ENCODE measurements around the gene ZNF644.

The ZNF644 gene

DNA sequence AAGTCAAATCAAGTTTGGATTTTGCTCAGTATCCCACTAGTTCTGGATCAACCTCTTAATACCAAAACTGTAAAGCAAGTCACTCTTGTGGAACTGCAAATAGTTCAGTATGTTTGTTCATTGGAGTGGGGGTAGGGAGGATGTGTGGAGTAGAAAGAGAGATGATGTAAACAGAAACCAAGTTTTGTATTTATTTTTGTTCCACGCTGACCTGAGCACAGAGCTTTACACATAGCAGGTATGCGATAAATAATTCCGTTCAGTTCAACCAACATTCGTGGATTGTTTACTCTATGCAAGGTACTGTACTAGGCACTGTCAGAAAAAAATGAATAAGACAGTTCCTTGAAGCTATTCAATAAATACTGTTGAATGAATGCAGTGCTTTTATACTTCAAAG is 4.5 kb upstream of the ZNF644 start:
- in situ Hi-C loops (cut with MboI; ENCODE audit: low pct_unique_long_range_greater_than_20kb, low sequenced_read_pairs), result no loop called here
- DNase-seq, result no peak

DNA sequence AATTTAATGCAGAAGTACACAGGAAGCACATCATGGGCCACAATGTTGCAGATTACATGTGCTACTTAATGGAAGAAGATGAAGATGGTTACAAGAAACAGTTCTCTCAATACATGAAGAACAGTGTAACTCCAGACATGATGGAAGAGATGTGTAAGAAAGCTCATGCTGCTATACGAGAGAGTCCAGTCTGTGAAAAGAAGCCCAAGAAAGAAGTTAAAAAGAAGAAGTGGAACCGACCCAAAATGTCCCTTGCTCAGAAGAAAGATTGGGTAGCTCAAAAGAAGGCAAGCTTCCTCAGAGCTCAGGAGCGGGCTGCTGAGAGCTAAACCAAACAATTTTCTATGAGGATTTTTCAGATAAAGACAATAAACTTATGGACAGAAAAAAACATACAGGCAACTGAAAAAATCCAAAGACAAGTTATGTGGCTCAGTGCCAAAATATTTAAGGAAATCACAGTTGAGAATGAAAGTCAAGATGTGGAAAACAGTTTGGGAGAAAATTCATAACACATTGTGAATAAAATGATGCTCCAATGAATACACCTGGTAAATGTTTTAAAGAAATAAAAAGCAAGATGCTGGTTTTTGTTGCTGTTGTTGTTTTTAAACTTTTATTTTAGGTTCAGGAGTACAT is 2.8 kb upstream of the ZNF644 start:
- DNase-seq, result no peak
- in situ Hi-C loops (cut with MboI; ENCODE audit: low pct_unique_long_range_greater_than_20kb, low sequenced_read_pairs), result no loop called here

- in situ Hi-C loops (cut with MboI; ENCODE audit: low pct_unique_long_range_greater_than_20kb, low sequenced_read_pairs), result no loop called here
- no peak for DNase-seq
These were observed 689 bp upstream of the ZNF644 start for GRCh38 chr1:91022518-91022929.

DNA sequence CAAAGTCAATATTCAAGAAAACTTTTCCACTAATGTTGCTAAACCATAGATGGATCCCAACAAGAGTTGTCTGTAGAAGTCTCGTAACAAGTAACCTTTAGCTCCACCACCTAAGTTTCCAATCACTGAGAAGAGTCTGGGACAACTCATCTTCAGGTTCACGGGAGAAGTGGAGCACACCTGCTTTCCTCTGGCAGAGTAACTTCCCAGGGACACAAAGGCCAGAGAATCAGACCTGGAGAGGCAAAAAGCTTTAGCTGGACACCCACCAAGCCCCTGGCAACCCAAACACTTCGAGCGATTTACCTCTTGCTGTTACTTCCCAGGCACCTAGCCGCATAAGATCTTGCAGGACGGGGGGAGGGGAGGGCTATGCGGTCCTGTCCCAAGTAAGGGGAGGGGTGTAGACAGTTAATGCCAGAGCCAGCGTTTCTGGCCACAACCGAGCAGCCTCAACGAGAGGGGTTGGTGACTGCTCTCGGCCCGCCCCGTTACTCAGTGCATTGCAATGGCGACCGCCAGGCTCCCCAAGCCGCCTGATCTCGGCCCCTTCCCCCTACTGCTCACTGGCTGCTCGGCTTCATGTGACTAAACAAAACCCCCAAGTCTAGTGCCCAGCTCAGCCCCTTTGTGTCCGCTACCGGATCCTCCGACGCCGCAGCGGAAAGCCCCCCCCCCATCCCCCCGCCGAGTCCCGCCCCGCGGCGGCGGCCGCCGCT is 709 bp downstream of the ZNF644 start:
- in situ Hi-C loops (cut with MboI; ENCODE audit: low pct_unique_long_range_greater_than_20kb, low sequenced_read_pairs), result no loop called here
- peak; percentile 81 for DNase-seq

GRCh38 chr1:91020486-91020885 is 1.3 kb downstream of the ZNF644 start:
- no peak for DNase-seq
- in situ Hi-C loops (cut with MboI; ENCODE audit: low pct_unique_long_range_greater_than_20kb, low sequenced_read_pairs), result no loop called here

DNA sequence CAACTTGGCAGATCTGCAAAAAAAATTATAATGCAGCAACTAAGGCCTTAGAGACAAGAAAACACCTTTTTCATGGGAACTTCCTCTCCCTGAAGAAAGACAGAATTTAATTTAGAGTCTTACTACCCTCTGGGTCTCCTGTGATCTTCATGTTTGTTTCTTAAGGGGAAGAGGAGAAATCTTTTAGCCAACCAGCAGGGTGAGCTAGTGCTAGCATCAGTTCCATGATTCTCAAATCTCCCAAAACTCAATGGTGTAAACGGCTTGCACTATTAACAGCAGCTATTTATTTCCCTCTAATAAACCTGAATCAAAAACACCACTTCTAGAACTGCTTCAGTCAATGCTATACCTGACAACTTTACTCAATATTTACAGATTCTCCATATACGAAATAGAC is 3.8 kb downstream of the ZNF644 start:
- DNase-seq, result peak; percentile 43

DNA sequence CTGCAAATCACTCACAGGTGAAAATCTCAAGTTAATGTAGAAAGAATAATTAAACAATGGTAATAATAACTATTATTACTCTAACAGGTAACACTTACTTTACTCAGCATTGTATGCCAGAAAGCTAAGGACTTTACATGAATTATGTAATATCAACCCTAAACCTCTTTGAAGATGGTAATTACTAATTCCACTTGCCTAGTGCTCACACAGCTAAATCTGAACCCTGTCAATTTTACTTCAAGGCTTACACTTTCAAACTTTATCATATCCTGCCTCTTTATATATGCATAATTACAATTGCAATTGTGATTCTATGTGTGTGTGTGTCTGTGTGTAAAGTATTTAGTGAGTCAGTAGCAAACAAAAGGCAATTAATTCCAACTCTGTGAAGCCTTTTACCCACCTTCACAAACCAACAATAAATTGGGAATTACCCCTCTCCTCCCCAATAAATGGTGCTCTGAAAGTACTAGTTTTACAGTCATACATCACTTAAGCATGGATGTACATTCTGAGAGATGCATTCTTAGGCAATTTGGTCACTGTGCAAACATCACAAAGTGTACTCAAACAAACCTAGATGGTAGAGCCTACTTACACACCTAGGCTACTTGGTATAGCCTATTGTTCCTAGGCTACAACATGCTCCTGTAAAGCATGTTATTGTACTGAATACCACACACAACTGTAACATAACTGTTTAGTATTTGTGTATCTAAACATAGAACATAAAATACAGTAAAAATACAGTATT is 5.9 kb downstream of the ZNF644 start:
- in situ Hi-C loops (cut with MboI; ENCODE audit: low pct_unique_long_range_greater_than_20kb, low sequenced_read_pairs), result no loop called here
- no peak for DNase-seq

More for the DNA sequence above, 3.8 kb downstream of the ZNF644 start:
- in situ Hi-C loops (cut with MboI; ENCODE audit: low pct_unique_long_range_greater_than_20kb, low sequenced_read_pairs), result no loop called here

DNA sequence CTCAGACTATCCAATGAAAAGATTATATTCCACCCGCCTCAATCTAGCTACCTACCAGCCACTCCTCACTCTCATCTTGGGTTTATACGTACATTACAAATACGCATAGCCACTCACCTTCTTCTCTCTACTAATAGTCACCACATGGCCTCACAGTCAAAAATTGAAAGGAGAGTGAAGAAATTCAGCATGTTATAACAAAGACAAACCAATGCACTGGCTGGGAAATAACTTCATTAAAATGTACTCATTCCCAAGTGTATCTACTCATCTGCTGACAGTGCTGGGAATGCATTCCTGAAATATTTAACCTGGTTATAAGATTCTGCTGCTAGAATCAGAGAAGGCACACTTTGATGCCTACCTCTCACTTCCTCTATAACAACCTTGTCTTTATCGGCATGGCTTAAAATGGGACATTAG is 6.5 kb downstream of the ZNF644 start:
- DNase-seq, result no peak
- in situ Hi-C loops (cut with MboI; ENCODE audit: low pct_unique_long_range_greater_than_20kb, low sequenced_read_pairs), result no loop called here

DNA sequence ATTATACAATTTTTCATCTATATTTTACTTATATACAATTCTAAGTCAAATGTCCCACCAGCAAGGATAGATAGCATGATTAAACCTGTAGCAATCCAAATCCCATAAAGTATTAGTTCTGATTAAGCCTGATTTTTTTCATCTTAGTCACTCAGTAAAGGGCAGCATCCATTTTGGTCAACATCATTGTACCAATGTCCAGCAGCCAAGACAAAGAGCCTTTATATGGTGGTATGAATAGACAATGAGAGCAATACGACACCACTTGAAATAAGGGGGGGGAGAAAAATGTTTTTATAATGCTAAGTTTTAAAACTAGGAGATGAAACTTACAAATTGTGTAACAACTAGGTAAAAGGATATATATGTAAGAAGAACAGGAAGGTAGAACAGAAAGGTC is 7.4 kb downstream of the ZNF644 start:
- DNase-seq, result no peak
- in situ Hi-C loops (cut with MboI; ENCODE audit: low pct_unique_long_range_greater_than_20kb, low sequenced_read_pairs), result no loop called here

DNA sequence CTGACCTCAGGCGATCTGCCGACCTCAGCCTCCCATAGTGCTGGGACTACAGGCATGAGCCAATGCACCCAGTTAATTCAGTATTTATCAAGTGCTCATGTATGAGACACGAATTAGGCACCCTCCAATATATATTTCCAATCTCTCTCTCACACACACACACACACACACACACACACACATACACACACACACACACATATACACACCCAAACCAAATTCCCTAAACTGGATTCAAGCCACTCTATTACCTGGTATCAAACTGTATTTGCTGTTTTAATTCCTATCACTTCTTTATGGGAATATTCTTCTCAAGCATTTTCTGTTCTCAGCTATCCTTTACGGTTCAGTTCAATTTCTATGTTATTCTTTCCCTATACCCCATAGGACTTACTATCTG is 8.5 kb downstream of the ZNF644 start:
- no peak for DNase-seq
- in situ Hi-C loops (cut with MboI; ENCODE audit: low pct_unique_long_range_greater_than_20kb, low sequenced_read_pairs), result no loop called here

GRCh38 chr1:91012196-91012595 is 9.6 kb downstream of the ZNF644 start:
- in situ Hi-C loops (cut with MboI; ENCODE audit: low pct_unique_long_range_greater_than_20kb, low sequenced_read_pairs), result no loop called here

DNA sequence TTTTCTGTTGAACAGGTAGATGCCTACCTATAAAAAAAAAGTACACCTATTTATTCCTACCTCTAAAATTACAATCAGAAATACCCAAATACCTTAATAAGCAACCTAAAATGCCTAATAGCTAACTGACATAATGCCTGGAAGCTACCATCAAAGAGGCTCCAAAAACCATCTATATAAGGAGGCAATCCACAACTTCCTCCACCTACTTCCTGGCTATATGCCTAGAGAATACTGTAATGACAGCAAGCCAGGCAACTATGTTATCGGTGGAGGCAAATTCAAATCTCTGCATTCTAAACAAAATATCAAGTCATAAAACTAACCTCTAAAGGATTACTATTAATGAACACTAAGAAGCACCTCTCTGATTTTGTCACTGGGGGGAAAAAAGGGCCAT is 10.1 kb downstream of the ZNF644 start:
- no peak for DNase-seq
- in situ Hi-C loops (cut with MboI; ENCODE audit: low pct_unique_long_range_greater_than_20kb, low sequenced_read_pairs), result no loop called here

More at GRCh38 chr1:91012196-91012595, 9.6 kb downstream of the ZNF644 start:
- DNase-seq, result no peak

DNA sequence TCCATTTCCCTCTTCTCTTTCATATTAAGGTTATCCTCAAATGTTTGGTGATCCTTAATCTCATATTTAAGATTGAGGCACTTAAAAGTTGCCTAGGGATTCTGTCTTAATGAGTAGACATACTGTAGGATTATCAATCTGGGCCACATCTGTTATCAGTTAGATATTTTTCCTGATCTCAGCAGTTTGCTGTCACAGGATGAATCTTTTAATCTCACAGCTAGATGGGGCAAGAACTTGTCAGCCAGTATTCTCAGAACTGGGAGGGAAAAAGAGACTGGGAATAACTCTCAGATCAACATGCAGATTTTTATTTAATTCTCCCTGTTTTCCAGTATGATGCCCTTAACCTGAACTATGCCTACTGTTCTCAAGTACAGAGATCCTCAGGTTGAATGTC is 14.0 kb downstream of the ZNF644 start:
- DNase-seq, result no peak
- in situ Hi-C loops (cut with MboI; ENCODE audit: low pct_unique_long_range_greater_than_20kb, low sequenced_read_pairs), result no loop called here

DNA sequence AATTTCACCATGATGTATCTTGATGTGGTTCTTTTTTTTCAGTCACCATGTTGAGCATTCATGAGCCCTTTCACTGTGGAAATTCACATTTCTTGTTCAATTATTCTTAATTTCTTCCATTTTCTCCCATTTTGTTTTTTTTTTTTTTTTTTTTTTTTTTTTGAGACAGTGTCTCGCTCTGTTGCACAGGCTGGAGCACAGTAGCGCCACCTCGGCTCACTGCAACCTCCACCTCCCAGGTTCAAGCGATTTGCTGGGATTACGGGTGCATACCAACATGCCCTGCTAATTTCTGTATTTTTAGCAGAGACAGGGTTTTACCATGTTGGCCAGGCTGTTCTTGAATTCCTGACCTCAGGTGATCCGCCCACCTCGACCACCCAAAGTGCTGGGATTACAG is 14.7 kb downstream of the ZNF644 start:
- in situ Hi-C loops (cut with MboI; ENCODE audit: low pct_unique_long_range_greater_than_20kb, low sequenced_read_pairs), result no loop called here
- DNase-seq, result no peak

- in situ Hi-C loops (cut with MboI; ENCODE audit: low pct_unique_long_range_greater_than_20kb, low sequenced_read_pairs), result no loop called here
- DNase-seq, result no peak
These were observed 15.5 kb downstream of the ZNF644 start for GRCh38 chr1:91006113-91006908.

DNA sequence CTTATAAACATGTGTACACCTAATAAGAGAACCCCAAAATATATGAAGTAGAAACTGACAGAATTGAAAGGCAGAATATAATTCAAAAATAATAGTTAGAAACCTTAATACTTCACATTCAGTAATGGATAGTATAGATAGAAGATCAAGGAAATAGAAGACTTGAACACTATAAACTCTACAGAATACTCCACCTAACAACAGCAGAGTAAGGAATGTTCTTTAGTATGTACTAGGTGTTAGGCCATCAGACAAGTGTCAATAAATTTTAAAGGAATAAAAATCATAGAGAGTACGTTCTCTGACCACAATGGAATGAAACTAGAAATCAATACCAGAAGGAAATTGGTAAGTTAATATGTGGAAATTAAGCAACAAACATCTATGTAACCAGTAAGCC is 16.6 kb downstream of the ZNF644 start:
- in situ Hi-C loops (cut with MboI; ENCODE audit: low pct_unique_long_range_greater_than_20kb, low sequenced_read_pairs), result no loop called here
- no peak for DNase-seq

GRCh38 chr1:91004145-91004544 is 17.7 kb downstream of the ZNF644 start:
- DNase-seq, result no peak
- in situ Hi-C loops (cut with MboI; ENCODE audit: low pct_unique_long_range_greater_than_20kb, low sequenced_read_pairs), result no loop called here

GRCh38 chr1:90996742-90997413 is 25.0 kb downstream of the ZNF644 start:
- DNase-seq, result no peak
- in situ Hi-C loops (cut with MboI; ENCODE audit: low pct_unique_long_range_greater_than_20kb, low sequenced_read_pairs), result no loop called here

- in situ Hi-C loops (cut with MboI; ENCODE audit: low pct_unique_long_range_greater_than_20kb, low sequenced_read_pairs), result no loop called here
- DNase-seq, result no peak
These were observed 26.4 kb downstream of the ZNF644 start for GRCh38 chr1:90995311-90995894.

Measured in KBM-7 (cell line).